Measurements from ENCODE around the gene PPIE.

The PPIE gene

GRCh38 chr1:39753132-39754025 is 14.7 kb downstream of the PPIE start:
- TF ChIP-seq EGR1 (IDR thresholded peaks at IDR 0.05) = no peak
- no peak for TF ChIP-seq NFIC (IDR thresholded peaks at IDR 0.05)
- TF ChIP-seq CREB1 (IDR thresholded peaks at IDR 0.05; ENCODE audit: low read depth) = no peak
- no peak for TF ChIP-seq TAF1 (IDR thresholded peaks at IDR 0.05; ENCODE audit: low read depth)
- TF ChIP-seq TCF12 (IDR thresholded peaks at IDR 0.05; ENCODE audit: low read depth) = no peak
- TF ChIP-seq FOXM1 (IDR thresholded peaks at IDR 0.05; ENCODE audit: borderline replicate concordance, low read depth) = no peak
- no peak for TF ChIP-seq ZBTB7A (IDR thresholded peaks at IDR 0.05; ENCODE audit: low read depth)
- no peak for TF ChIP-seq TEAD4 (IDR thresholded peaks at IDR 0.05)
- no peak for TF ChIP-seq MAX (IDR thresholded peaks at IDR 0.05)
- no peak for TF ChIP-seq USF1 (IDR thresholded peaks at IDR 0.05)
- no peak for TF ChIP-seq RAD21 (IDR thresholded peaks at IDR 0.05; ENCODE audit: low read depth)
- TF ChIP-seq CEBPB (IDR thresholded peaks at IDR 0.05) = no peak
- no peak for TF ChIP-seq REST (IDR thresholded peaks at IDR 0.05; ENCODE audit: low read depth)
- no peak for TF ChIP-seq EP300 (IDR thresholded peaks at IDR 0.05; ENCODE audit: borderline replicate concordance)
- no peak for TF ChIP-seq YY1 (IDR thresholded peaks at IDR 0.05; ENCODE audit: low read depth)

- TF ChIP-seq TCF12 (IDR thresholded peaks at IDR 0.05; ENCODE audit: low read depth) (no peak), NFIC (IDR thresholded peaks at IDR 0.05) (no peak), FOXM1 (IDR thresholded peaks at IDR 0.05; ENCODE audit: borderline replicate concordance, low read depth) (no peak), MAX (IDR thresholded peaks at IDR 0.05) (no peak), USF1 (IDR thresholded peaks at IDR 0.05) (no peak), ZBTB7A (IDR thresholded peaks at IDR 0.05; ENCODE audit: low read depth) (no peak), REST (IDR thresholded peaks at IDR 0.05; ENCODE audit: low read depth) (no peak), TEAD4 (IDR thresholded peaks at IDR 0.05) (no peak), CEBPB (IDR thresholded peaks at IDR 0.05) (no peak), CREB1 (IDR thresholded peaks at IDR 0.05; ENCODE audit: low read depth) (no peak)
Observed at GRCh38 chr1:39754026-39754570, 15.4 kb downstream of the PPIE start.

GRCh38 chr1:39754906-39755504 is 16.3 kb downstream of the PPIE start:
- no peak for TF ChIP-seq TCF12 (IDR thresholded peaks at IDR 0.05; ENCODE audit: low read depth)
- TF ChIP-seq EGR1 (IDR thresholded peaks at IDR 0.05) = no peak
- no peak for TF ChIP-seq NFIC (IDR thresholded peaks at IDR 0.05)
- no peak for TF ChIP-seq EP300 (IDR thresholded peaks at IDR 0.05; ENCODE audit: borderline replicate concordance)
- no peak for TF ChIP-seq REST (IDR thresholded peaks at IDR 0.05; ENCODE audit: low read depth)
- TF ChIP-seq CREB1 (IDR thresholded peaks at IDR 0.05; ENCODE audit: low read depth) = no peak
- no peak for TF ChIP-seq ZBTB7A (IDR thresholded peaks at IDR 0.05; ENCODE audit: low read depth)
- TF ChIP-seq TAF1 (IDR thresholded peaks at IDR 0.05; ENCODE audit: low read depth) = no peak
- TF ChIP-seq FOXM1 (IDR thresholded peaks at IDR 0.05; ENCODE audit: borderline replicate concordance, low read depth) = no peak
- TF ChIP-seq YY1 (IDR thresholded peaks at IDR 0.05; ENCODE audit: low read depth) = no peak
- TF ChIP-seq CEBPB (IDR thresholded peaks at IDR 0.05) = no peak
- TF ChIP-seq MAX (IDR thresholded peaks at IDR 0.05) = no peak
- TF ChIP-seq RAD21 (IDR thresholded peaks at IDR 0.05; ENCODE audit: low read depth) = no peak
- TF ChIP-seq USF1 (IDR thresholded peaks at IDR 0.05) = no peak
- TF ChIP-seq TEAD4 (IDR thresholded peaks at IDR 0.05) = no peak

All from Ishikawa (cell line).